ENCODE results near the gene CA7.

CA7 gene

DNA sequence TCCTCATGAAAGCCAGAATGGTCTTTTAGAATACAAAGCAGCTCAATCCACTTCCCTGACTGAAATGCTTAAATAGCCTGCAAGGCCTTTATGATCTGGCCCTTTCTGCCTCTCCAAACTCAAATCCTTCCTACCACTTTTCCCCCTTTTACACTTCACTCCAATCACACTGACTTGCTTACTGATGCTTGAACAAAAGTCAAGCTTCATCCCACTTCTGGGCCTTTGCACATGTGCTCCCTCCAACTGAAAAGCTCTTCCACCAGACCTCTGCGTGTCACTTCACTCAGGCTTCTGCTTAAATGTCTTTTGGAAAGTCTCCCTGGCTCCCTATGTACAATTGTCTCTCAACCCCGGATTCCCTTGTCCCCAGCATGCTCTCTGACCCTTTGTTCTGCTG, 29.5 kb upstream of the CA7 start:
- no peaks in the 10 kb centered on the region for H3K27me3 ChIP-seq (ENCODE audit: insufficient read depth, poor library complexity, severe bottlenecking)
- DNase-seq (ENCODE audit: low read depth in 1 of 2, low spot score in 1 of 2), result no peak
- H3K27ac ChIP-seq (replicated peaks), result no peak overlapping the region
- H3K4me3 ChIP-seq (replicated peaks; ENCODE audit: insufficient read depth, low read length), result no peak overlapping the region
- no peak for TF ChIP-seq SPI1 (IDR thresholded peaks at IDR 0.05; ENCODE audit: borderline replicate concordance, low read depth)

- Histone ChIP-seq H3K27ac (replicated peaks) (no peak overlapping the region), H3K4me3 (replicated peaks; ENCODE audit: insufficient read depth, low read length) (no peak overlapping the region), H3K27me3 (ENCODE audit: insufficient read depth, poor library complexity, severe bottlenecking) (no peaks in the 10 kb centered on the region)
- DNase-seq (ENCODE audit: low read depth in 1 of 2, low spot score in 1 of 2), result no peak
- no peak for TF ChIP-seq CTCF (IDR thresholded peaks at IDR 0.05; ENCODE audit: insufficient read depth, low read length)
- TF ChIP-seq, protein P1, sequence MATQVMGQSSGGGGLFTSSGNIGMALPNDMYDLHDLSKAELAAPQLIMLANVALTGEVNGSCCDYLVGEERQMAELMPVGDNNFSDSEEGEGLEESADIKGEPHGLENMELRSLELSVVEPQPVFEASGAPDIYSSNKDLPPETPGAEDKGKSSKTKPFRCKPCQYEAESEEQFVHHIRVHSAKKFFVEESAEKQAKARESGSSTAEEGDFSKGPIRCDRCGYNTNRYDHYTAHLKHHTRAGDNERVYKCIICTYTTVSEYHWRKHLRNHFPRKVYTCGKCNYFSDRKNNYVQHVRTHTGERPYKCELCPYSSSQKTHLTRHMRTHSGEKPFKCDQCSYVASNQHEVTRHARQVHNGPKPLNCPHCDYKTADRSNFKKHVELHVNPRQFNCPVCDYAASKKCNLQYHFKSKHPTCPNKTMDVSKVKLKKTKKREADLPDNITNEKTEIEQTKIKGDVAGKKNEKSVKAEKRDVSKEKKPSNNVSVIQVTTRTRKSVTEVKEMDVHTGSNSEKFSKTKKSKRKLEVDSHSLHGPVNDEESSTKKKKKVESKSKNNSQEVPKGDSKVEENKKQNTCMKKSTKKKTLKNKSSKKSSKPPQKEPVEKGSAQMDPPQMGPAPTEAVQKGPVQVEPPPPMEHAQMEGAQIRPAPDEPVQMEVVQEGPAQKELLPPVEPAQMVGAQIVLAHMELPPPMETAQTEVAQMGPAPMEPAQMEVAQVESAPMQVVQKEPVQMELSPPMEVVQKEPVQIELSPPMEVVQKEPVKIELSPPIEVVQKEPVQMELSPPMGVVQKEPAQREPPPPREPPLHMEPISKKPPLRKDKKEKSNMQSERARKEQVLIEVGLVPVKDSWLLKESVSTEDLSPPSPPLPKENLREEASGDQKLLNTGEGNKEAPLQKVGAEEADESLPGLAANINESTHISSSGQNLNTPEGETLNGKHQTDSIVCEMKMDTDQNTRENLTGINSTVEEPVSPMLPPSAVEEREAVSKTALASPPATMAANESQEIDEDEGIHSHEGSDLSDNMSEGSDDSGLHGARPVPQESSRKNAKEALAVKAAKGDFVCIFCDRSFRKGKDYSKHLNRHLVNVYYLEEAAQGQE (IDR thresholded peaks at IDR 0.05; ENCODE audit: insufficient replicate concordance, low read depth), result no peak
- no peak for TF ChIP-seq GABPA (IDR thresholded peaks at IDR 0.05; ENCODE audit: low read depth)
- TF ChIP-seq POLR2AphosphoS5 (IDR thresholded peaks at IDR 0.05; ENCODE audit: low read depth), result no peak
- TF ChIP-seq SPI1 (IDR thresholded peaks at IDR 0.05; ENCODE audit: borderline replicate concordance, low read depth), result no peak
Observed at GRCh38 chr16:66824006-66824405, 20.2 kb upstream of the CA7 start.

- Histone ChIP-seq H3K27me3 (ENCODE audit: insufficient read depth, poor library complexity, severe bottlenecking) (no peaks in the 10 kb centered on the region), H3K27ac (replicated peaks) (peak within 1 kb of the TSS; percentile 71), H3K4me3 (replicated peaks; ENCODE audit: insufficient read depth, low read length) (peak within 1 kb of the TSS; percentile 78)
- peak; percentile 82 for DNase-seq (ENCODE audit: low read depth in 1 of 2, low spot score in 1 of 2)
- TF ChIP-seq, protein P1 (IDR thresholded peaks at IDR 0.05; ENCODE audit: insufficient replicate concordance, low read depth), result peak; percentile 45
- TF ChIP-seq CTCF (IDR thresholded peaks at IDR 0.05; ENCODE audit: insufficient read depth, low read length) (peak; percentile 77), SPI1 (IDR thresholded peaks at IDR 0.05; ENCODE audit: borderline replicate concordance, low read depth) (no peak), POLR2AphosphoS5 (IDR thresholded peaks at IDR 0.05; ENCODE audit: low read depth) (peak; percentile 84), GABPA (IDR thresholded peaks at IDR 0.05; ENCODE audit: low read depth) (no peak)
Observed at GRCh38 chr16:66830422-66831404, 13.5 kb upstream of the CA7 start, which contains the start of gene NAE1. Gene NAE1 (minus strand): TSS chr16:66830976. CDS start chr16:66830899, 77 bp downstream.

- Histone ChIP-seq H3K4me3 (replicated peaks; ENCODE audit: insufficient read depth, low read length) (no peak overlapping the region), H3K27me3 (ENCODE audit: insufficient read depth, poor library complexity, severe bottlenecking) (no peaks in the 10 kb centered on the region), H3K27ac (replicated peaks) (no peak overlapping the region)
- DNase-seq (ENCODE audit: low read depth in 1 of 2, low spot score in 1 of 2), result no peak
- TF ChIP-seq CTCF (IDR thresholded peaks at IDR 0.05; ENCODE audit: insufficient read depth, low read length) (no peak), GABPA (IDR thresholded peaks at IDR 0.05; ENCODE audit: low read depth) (no peak), POLR2AphosphoS5 (IDR thresholded peaks at IDR 0.05; ENCODE audit: low read depth) (no peak), SPI1 (IDR thresholded peaks at IDR 0.05; ENCODE audit: borderline replicate concordance, low read depth) (no peak)
- TF ChIP-seq, protein P1 (IDR thresholded peaks at IDR 0.05; ENCODE audit: insufficient replicate concordance, low read depth), result no peak
Observed at GRCh38 chr16:66832190-66832589, 12.0 kb upstream of the CA7 start.
